CD14-positive monocyte (primary cell): Measurements from ENCODE around the gene ACYP2. TPM values are rescaled to one million over a fixed set of nuclear protein-coding genes. Genes with fewer than 3 reads are reported as not detected.

Experiments used
- DNase-seq, 3 donors: peaks; one replicate each; pipeline ENCODE4 v3.0.0-alpha.2; 2011 to 2022
- H2AFZ ChIP-seq: 2 replicates; pipeline ENCODE4 v1.6.0; 2012; ENCODE audit warnings: mild to moderate bottlenecking, low read depth, low read length, inconsistent platforms; ENCODE audit not compliant: insufficient read depth, poor library complexity, severe bottlenecking
- H3K27ac ChIP-seq, 2 donors: 1 replicate in 1 of 2; 2 replicates in 1 of 2; pipeline ENCODE4 v1.5.1; 2012 to 2013; ENCODE audit warnings: low read length in 2 of 2, control low read depth in 1 of 2, inconsistent platforms in 1 of 2, low read depth in 1 of 2, mild to moderate bottlenecking in 1 of 2
- H3K27me3 ChIP-seq, 2 donors: one replicate each; pipeline versions ENCODE4 v1.6.0 to v1.6.1; 2011 to 2013; ENCODE audit warnings: low read length in 2 of 2; ENCODE audit not compliant: control insufficient read depth in 2 of 2, insufficient read depth in 2 of 2
- H3K36me3 ChIP-seq, 2 donors: replicated peaks in 1 of 2; 1 replicate in 1 of 2; 2 replicates in 1 of 2; pipeline versions ENCODE4 v1.5.1 to v1.6.1; 2012 to 2013; ENCODE audit warnings: low read length in 2 of 2, control low read depth in 1 of 2, inconsistent platforms in 1 of 2, mild to moderate bottlenecking in 1 of 2; ENCODE audit not compliant: insufficient read depth in 2 of 2, control insufficient read depth in 1 of 2
- H3K4me1 ChIP-seq, 2 donors: 1 replicate in 1 of 2; 2 replicates in 1 of 2; pipeline versions ENCODE4 v1.5.1 to v1.6.1; 2012 to 2013; ENCODE audit warnings: low read length in 2 of 2, control low read depth in 1 of 2, inconsistent platforms in 1 of 2, mild to moderate bottlenecking in 1 of 2, moderate library complexity in 1 of 2; ENCODE audit not compliant: insufficient read depth in 2 of 2, control insufficient read depth in 1 of 2
- H3K4me2 ChIP-seq: replicated peaks from 2 replicates; pipeline ENCODE3; 2012; ENCODE audit warnings: low read length, moderate library complexity, mild to moderate bottlenecking; ENCODE audit not compliant: poor library complexity, severe bottlenecking; ENCODE audit errors: extremely low read depth
- H3K4me3 ChIP-seq, 3 experiments: fragments of 200-600 bp in 1 of 3; sonication (generic) in 1 of 3; replicated peaks in 1 of 3; 1 replicate in 2 of 3; 2 replicates in 1 of 3; pipeline ENCODE4 v1.5.1; 2011 to 2013; ENCODE audit warnings: low read length in 3 of 3, mild to moderate bottlenecking in 3 of 3, control low read depth in 2 of 3, low read depth in 2 of 3, inconsistent platforms in 1 of 3, moderate library complexity in 1 of 3
- H3K79me2 ChIP-seq: 2 replicates; pipeline ENCODE4 v1.6.0; 2012; ENCODE audit warnings: mild to moderate bottlenecking, control low read depth, inconsistent platforms, low read length, moderate library complexity; ENCODE audit not compliant: insufficient read depth
- H3K9ac ChIP-seq: 2 replicates; pipeline ENCODE4 v1.6.0; 2017; ENCODE audit warnings: low read length, mild to moderate bottlenecking; ENCODE audit not compliant: insufficient read depth, poor library complexity, severe bottlenecking
- H3K9me3 ChIP-seq, 2 donors: replicated peaks in 1 of 2; 1 replicate in 1 of 2; 2 replicates in 1 of 2; pipeline versions ENCODE4 v1.5.1 to v1.6.1; 2012 to 2013; ENCODE audit warnings: low read length in 2 of 2, control low read depth in 1 of 2; ENCODE audit not compliant: control insufficient read depth in 1 of 2, insufficient read depth in 1 of 2
- H4K20me1 ChIP-seq: 2 replicates; pipeline ENCODE4 v1.6.0; 2012; ENCODE audit warnings: mild to moderate bottlenecking, low read length, control low read depth, moderate library complexity; ENCODE audit not compliant: insufficient read depth
- H3K27ac Mint-ChIP-seq, 7 donors: one replicate each; pipeline ENCODE4 v1.8.0; 2020; ENCODE audit warnings: mild to moderate bottlenecking in 7 of 7, mixed read lengths in 7 of 7, moderate library complexity in 6 of 7, inconsistent platforms in 2 of 7
- H3K27me3 Mint-ChIP-seq, 3 donors: one replicate each; pipeline ENCODE4 v1.8.0; 2021 to 2022; ENCODE audit warnings: low read depth in 3 of 3, mild to moderate bottlenecking in 3 of 3, mixed read lengths in 3 of 3, moderate library complexity in 3 of 3, inconsistent platforms in 1 of 3
- H3K36me3 Mint-ChIP-seq, 2 donors: one replicate each; pipeline ENCODE4 v1.8.0; 2020; ENCODE audit warnings: mixed read lengths in 2 of 2, inconsistent platforms in 1 of 2, mild to moderate bottlenecking in 1 of 2
- H3K4me1 Mint-ChIP-seq: one replicate; pipeline ENCODE4 v1.8.0; 2020; ENCODE audit warnings: mild to moderate bottlenecking, mixed read lengths
- H3K4me3 Mint-ChIP-seq, 2 donors: one replicate each; pipeline ENCODE4 v1.8.0; 2020; ENCODE audit warnings: mild to moderate bottlenecking in 2 of 2, mixed read lengths in 2 of 2, moderate library complexity in 1 of 2
- H3K9me3 Mint-ChIP-seq, 7 donors: one replicate each; pipeline ENCODE4 v1.8.0; 2020 to 2022; ENCODE audit warnings: mixed read lengths in 7 of 7, mild to moderate bottlenecking in 6 of 7, moderate library complexity in 6 of 7, inconsistent platforms in 2 of 7
- CTCF ChIP-seq: fragments of 200-600 bp; IDR thresholded peaks from one replicate; pipeline ENCODE4 v1.8.0; 2022; ENCODE audit warnings: antibody characterized with exemption, mild to moderate bottlenecking
- WGBS: methylation state at CpG from one replicate; pipeline ENCODE4 v1.1.5; 2013; ENCODE audit warnings: missing lambda C conversion rate; ENCODE audit not compliant: insufficient coverage; 5-methylcytosine and 5-hydroxymethylcytosine counted together
- intact Hi-C, 2 donors: fragments of 100-400 bp; cut with micrococcal nuclease; formaldehyde crosslinking; loops; one replicate each; pipeline versions ENCODE4 v1.15.0 to v1.15.1; 2023
- polyA plus RNA-seq, 3 donors: library from polyadenylated mRNA; depleted of rRNA in 1 of 3; unstranded in 2 of 3; stranded (reverse) in 1 of 3; fragments of 300-500 nt in 2 of 3; fragments of >200 nt in 1 of 3; fragmentation: Illumina TruSeq in 2 of 3; gene quantifications; 1 replicate in 2 of 3; 2 replicates in 1 of 3; pipeline ENCODE4 v1.2.3, GENCODE V29; 2012 to 2021

ACYP2 gene
- polyA plus RNA-seq, 3 donors, result 6.2 to 10.8 (median 10.3) TPM

GRCh38 chr2:54143780-54144179 lies 28.4 kb downstream of the ACYP2 start:
- H4K20me1 ChIP-seq, result no peaks in the 10 kb centered on the region
- WGBS, result no CpG with 5 or more reads among the region's 2 CpGs
- H3K36me3 Mint-ChIP-seq, result peaks cover 5% of the 10 kb centered on the region in 2 donors
- no peak overlapping the region for H2AFZ ChIP-seq
- H3K9ac ChIP-seq, result no peak overlapping the region
- H3K9me3 Mint-ChIP-seq, result no peaks in the 10 kb centered on the region
- no peak overlapping the region for H3K27ac ChIP-seq
- H3K4me1 Mint-ChIP-seq, result no peaks in the 10 kb centered on the region
- no peaks in the 10 kb centered on the region for H3K36me3 ChIP-seq
- no peak overlapping the region for H3K4me2 ChIP-seq
- no peak overlapping the region for H3K27ac Mint-ChIP-seq
- H3K79me2 ChIP-seq, result no peaks in the 10 kb centered on the region
- no peak overlapping the region for H3K4me3 Mint-ChIP-seq
- DNase-seq, result no peak
- no peaks in the 10 kb centered on the region for H3K4me1 ChIP-seq
- no peaks in the 10 kb centered on the region for H3K27me3 ChIP-seq
- no peak overlapping the region for H3K4me3 ChIP-seq
- intact Hi-C loops, result no loop called here
- no peaks in the 10 kb centered on the region for H3K9me3 ChIP-seq
- no peak for TF ChIP-seq CTCF
- no peaks in the 10 kb centered on the region for H3K27me3 Mint-ChIP-seq

- Mint-ChIP-seq H3K36me3 (peaks cover 3 to 8% of the 10 kb centered on the region in 2 donors), H3K27ac (no peak overlapping the region), H3K27me3 (peaks cover 0 to 3% (median 0%) of the 10 kb centered on the region in 3 donors), H3K4me3 (no peak overlapping the region), H3K9me3 (peaks cover 0 to 5% (median 4%) of the 10 kb centered on the region in 7 donors), H3K4me1 (no peaks in the 10 kb centered on the region)
- Histone ChIP-seq H3K4me2 (no peak overlapping the region), H3K27me3 (no peaks in the 10 kb centered on the region), H3K4me3 (no peak overlapping the region), H3K9ac (no peak overlapping the region), H3K4me1 (no peaks in the 10 kb centered on the region), H3K9me3 (peaks cover 0 to under 1% of the 10 kb centered on the region in 2 donors), H3K36me3 (no peaks in the 10 kb centered on the region), H3K79me2 (no peaks in the 10 kb centered on the region), H4K20me1 (no peaks in the 10 kb centered on the region), H3K27ac (no peak overlapping the region), H2AFZ (no peak overlapping the region)
- no peak for TF ChIP-seq CTCF
- 100% methylated on average over 1 of the region's 2 CpGs for WGBS
- intact Hi-C loops, result no loop called here
- DNase-seq, result no peak
These were observed 33.0 kb downstream of the ACYP2 start for GRCh38 chr2:54148391-54148790.
